Coronary artery (tissue), 2 donors: ENCODE data around the gene RTL10.

Experiments
- DNase-seq: peaks from one replicate; pipeline ENCODE4 v3.0.0-alpha.2; 2017; ENCODE audit warnings: low spot score
- H3K27ac ChIP-seq, 2 donors: fragments of 200-600 bp; sonication (generic); one replicate each; pipeline ENCODE4 v1.5.1; 2016 to 2019
- H3K4me3 ChIP-seq: fragments of 200-600 bp; sonication (generic); 2 replicates; pipeline ENCODE4 v1.5.1; 2016; ENCODE audit warnings: mild to moderate bottlenecking, moderate library complexity
- CTCF ChIP-seq: fragments of 200-600 bp; sonication (generic); IDR thresholded peaks from one replicate; pipeline ENCODE4 v1.5.1; 2019; ENCODE audit warnings: antibody characterized with exemption

Gene RTL10

GRCh38 chr22:19901577-19902244 is 47.0 kb upstream of the RTL10 start:
- H3K4me3 ChIP-seq, result no peak overlapping the region
- DNase-seq, result no peak
- H3K27ac ChIP-seq, result no peak overlapping the region
- TF ChIP-seq CTCF, result no peak

GRCh38 chr22:19900707-19901436 is 46.2 kb upstream of the RTL10 start:
- Histone ChIP-seq H3K4me3 (no peak overlapping the region), H3K27ac (no peak overlapping the region)
- TF ChIP-seq CTCF, result no peak
- DNase-seq, result no peak

- DNase-seq, result no peak
- H3K27ac ChIP-seq, result no peak overlapping the region
- no peak overlapping the region for H3K4me3 ChIP-seq
- no peak for TF ChIP-seq CTCF
Measured at GRCh38 chr22:19898831-19899567, 44.3 kb upstream of the RTL10 start.

- H3K4me3 ChIP-seq, result no peak overlapping the region
- no peak for TF ChIP-seq CTCF
- H3K27ac ChIP-seq, result no peak overlapping the region
- no peak for DNase-seq
Measured at GRCh38 chr22:19898145-19898544, 43.5 kb upstream of the RTL10 start.

- Histone ChIP-seq H3K4me3 (no peak overlapping the region), H3K27ac (no peak overlapping the region)
- DNase-seq, result no peak
- TF ChIP-seq CTCF, result no peak
Measured at GRCh38 chr22:19897726-19898125, 43.1 kb upstream of the RTL10 start.

- H3K27ac ChIP-seq, result no peak overlapping the region
- no peak for TF ChIP-seq CTCF
Measured at GRCh38 chr22:19896665-19897355, 42.1 kb upstream of the RTL10 start.

More at GRCh38 chr22:19896665-19897355, 42.1 kb upstream of the RTL10 start:
- DNase-seq, result no peak
- no peak overlapping the region for H3K4me3 ChIP-seq
